K562 (cell line): ENCODE measurements around the gene GP1BB. TPM values are rescaled to one million over a fixed set of nuclear protein-coding genes. Genes with fewer than 3 reads are reported as not detected.

ENCODE experiments used
- BACH1 ChIP-seq: fragments of 200-800 bp; sonication (Bioruptor generic); IDR thresholded peaks from 2 replicates; pipeline ENCODE4 v1.6.1; 2016; ENCODE audit warnings: missing genetic modification characterization, missing compliant biosample characterization
- CTCF ChIP-seq, 3 experiments: IDR thresholded peaks in 2 of 3; conservative IDR thresholded peaks in 1 of 3; 2 replicates each; pipeline ENCODE4 v1.5.1; 2011 to 2012; ENCODE audit warnings: low read length in 3 of 3, mild to moderate bottlenecking in 3 of 3, control low read depth in 2 of 3, improper control_type of control experiment in 1 of 3, inconsistent platforms in 1 of 3, low read depth in 1 of 3, mixed read lengths in 1 of 3, moderate library complexity in 1 of 3; ENCODE audit not compliant: insufficient read depth in 2 of 3
- FOXA3 ChIP-seq, 2 experiments: fragments of 450-650 bp in 1 of 2; sonication (generic) in 1 of 2; formaldehyde crosslinking; IDR thresholded peaks in 1 of 2; conservative IDR thresholded peaks in 1 of 2; 2 replicates each; pipeline versions ENCODE4 v1.4.0 to v1.8.0; 2020 to 2022; ENCODE audit warnings: mild to moderate bottlenecking in 2 of 2, missing genetic modification reagents in 1 of 2
- RERE ChIP-seq: sonication (generic); formaldehyde crosslinking; IDR thresholded peaks from 2 replicates; pipeline ENCODE4 v1.8.0; 2023; ENCODE audit warnings: missing genetic modification reagents, mild to moderate bottlenecking, borderline replicate concordance
- ZKSCAN1 ChIP-seq: fragments of 150-350 bp; IDR thresholded peaks from 2 replicates; pipeline ENCODE4 v1.6.1; 2016; ENCODE audit warnings: low read depth, low read length
- polyA plus RNA-seq, 8 experiments: library from polyadenylated mRNA; depleted of rRNA in 4 of 8; stranded (reverse) in 5 of 8; unstranded in 3 of 8; fragments of >200 nt; fragmentation: Nextera tagmentation in 2 of 8; fragmentation: Illumina TruSeq in 1 of 8; extraction: Ambion mirVana in 2 of 8; extraction: Trizol in 1 of 8; gene quantifications; 2 replicates each; pipeline versions ENCODE4 v1.2.1 to v1.2.3, GENCODE V29; 2011 to 2014; ENCODE audit warnings: inconsistent platforms in 1 of 8, missing spikeins in 1 of 8
- total RNA-seq, 7 experiments: library from RNA; depleted of rRNA in 6 of 7; stranded (reverse); fragments of >200 nt in 6 of 7; fragmentation: Illumina TruSeq in 2 of 7; extraction: Trizol in 2 of 7; gene quantifications; 2 replicates each; pipeline versions ENCODE4 v1.2.1 to v1.2.3, GENCODE V29; 2011 to 2021; ENCODE audit warnings: low replicate concordance in 1 of 7
- TF ChIP-seq, protein P1 (sequence below): fragments of 200-600 bp; sonication (generic); IDR thresholded peaks from one replicate; pipeline ENCODE4 v1.6.1; 2012; ENCODE audit warnings: mild to moderate bottlenecking, low read depth, low read length, inconsistent platforms

GP1BB gene
- total and polyA plus RNA-seq, 9 of the 15 experiments (the other 6 are each of a cell fraction or from before 2014, with no cell fraction given) = 0.69 to 162 (median 2.8) TPM

DNA sequence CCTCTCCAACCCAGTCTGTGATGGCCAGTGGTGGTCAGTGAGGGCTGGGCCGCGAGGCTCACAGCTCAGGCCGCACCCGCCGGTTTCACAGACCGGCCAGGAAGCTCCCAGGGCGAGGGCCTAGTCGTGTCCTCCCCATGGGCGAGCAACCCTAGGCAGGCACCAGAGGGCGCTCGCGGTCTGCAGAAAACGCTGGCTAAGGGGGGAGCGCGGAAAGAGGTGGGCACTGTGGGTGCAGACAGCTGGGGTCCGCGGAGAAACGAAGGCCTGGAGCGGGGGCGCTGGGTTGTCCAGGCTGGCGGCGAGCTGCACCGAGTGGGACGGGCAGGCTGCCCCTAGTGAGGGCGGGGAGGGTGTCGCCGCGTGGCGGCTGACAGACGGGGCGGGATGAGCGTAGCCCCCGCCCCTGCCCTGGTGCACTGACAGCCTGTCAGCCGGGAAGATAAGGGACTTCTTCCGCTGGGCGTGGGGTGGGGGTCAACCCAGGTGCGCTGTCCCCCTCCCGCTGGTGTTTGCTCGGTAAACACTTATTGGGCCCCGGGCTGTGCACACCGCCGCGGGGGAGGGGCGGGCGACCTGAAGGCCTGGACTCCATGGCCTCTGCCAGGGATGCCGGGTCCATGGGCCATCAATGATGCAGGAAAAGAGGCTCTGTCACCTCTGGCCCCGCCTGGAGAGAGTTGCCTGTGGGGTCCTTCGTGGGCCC is 7.5 kb downstream of the GP1BB start (continued):
- TF ChIP-seq, protein P1, sequence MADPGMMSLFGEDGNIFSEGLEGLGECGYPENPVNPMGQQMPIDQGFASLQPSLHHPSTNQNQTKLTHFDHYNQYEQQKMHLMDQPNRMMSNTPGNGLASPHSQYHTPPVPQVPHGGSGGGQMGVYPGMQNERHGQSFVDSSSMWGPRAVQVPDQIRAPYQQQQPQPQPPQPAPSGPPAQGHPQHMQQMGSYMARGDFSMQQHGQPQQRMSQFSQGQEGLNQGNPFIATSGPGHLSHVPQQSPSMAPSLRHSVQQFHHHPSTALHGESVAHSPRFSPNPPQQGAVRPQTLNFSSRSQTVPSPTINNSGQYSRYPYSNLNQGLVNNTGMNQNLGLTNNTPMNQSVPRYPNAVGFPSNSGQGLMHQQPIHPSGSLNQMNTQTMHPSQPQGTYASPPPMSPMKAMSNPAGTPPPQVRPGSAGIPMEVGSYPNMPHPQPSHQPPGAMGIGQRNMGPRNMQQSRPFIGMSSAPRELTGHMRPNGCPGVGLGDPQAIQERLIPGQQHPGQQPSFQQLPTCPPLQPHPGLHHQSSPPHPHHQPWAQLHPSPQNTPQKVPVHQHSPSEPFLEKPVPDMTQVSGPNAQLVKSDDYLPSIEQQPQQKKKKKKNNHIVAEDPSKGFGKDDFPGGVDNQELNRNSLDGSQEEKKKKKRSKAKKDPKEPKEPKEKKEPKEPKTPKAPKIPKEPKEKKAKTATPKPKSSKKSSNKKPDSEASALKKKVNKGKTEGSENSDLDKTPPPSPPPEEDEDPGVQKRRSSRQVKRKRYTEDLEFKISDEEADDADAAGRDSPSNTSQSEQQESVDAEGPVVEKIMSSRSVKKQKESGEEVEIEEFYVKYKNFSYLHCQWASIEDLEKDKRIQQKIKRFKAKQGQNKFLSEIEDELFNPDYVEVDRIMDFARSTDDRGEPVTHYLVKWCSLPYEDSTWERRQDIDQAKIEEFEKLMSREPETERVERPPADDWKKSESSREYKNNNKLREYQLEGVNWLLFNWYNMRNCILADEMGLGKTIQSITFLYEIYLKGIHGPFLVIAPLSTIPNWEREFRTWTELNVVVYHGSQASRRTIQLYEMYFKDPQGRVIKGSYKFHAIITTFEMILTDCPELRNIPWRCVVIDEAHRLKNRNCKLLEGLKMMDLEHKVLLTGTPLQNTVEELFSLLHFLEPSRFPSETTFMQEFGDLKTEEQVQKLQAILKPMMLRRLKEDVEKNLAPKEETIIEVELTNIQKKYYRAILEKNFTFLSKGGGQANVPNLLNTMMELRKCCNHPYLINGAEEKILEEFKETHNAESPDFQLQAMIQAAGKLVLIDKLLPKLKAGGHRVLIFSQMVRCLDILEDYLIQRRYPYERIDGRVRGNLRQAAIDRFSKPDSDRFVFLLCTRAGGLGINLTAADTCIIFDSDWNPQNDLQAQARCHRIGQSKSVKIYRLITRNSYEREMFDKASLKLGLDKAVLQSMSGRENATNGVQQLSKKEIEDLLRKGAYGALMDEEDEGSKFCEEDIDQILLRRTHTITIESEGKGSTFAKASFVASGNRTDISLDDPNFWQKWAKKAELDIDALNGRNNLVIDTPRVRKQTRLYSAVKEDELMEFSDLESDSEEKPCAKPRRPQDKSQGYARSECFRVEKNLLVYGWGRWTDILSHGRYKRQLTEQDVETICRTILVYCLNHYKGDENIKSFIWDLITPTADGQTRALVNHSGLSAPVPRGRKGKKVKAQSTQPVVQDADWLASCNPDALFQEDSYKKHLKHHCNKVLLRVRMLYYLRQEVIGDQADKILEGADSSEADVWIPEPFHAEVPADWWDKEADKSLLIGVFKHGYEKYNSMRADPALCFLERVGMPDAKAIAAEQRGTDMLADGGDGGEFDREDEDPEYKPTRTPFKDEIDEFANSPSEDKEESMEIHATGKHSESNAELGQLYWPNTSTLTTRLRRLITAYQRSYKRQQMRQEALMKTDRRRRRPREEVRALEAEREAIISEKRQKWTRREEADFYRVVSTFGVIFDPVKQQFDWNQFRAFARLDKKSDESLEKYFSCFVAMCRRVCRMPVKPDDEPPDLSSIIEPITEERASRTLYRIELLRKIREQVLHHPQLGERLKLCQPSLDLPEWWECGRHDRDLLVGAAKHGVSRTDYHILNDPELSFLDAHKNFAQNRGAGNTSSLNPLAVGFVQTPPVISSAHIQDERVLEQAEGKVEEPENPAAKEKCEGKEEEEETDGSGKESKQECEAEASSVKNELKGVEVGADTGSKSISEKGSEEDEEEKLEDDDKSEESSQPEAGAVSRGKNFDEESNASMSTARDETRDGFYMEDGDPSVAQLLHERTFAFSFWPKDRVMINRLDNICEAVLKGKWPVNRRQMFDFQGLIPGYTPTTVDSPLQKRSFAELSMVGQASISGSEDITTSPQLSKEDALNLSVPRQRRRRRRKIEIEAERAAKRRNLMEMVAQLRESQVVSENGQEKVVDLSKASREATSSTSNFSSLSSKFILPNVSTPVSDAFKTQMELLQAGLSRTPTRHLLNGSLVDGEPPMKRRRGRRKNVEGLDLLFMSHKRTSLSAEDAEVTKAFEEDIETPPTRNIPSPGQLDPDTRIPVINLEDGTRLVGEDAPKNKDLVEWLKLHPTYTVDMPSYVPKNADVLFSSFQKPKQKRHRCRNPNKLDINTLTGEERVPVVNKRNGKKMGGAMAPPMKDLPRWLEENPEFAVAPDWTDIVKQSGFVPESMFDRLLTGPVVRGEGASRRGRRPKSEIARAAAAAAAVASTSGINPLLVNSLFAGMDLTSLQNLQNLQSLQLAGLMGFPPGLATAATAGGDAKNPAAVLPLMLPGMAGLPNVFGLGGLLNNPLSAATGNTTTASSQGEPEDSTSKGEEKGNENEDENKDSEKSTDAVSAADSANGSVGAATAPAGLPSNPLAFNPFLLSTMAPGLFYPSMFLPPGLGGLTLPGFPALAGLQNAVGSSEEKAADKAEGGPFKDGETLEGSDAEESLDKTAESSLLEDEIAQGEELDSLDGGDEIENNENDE = peak; percentile 7
- TF ChIP-seq BACH1 (tag) = no peak
- TF ChIP-seq RERE = no peak
- TF ChIP-seq CTCF (IDR thresholded peaks at IDR 0.05 in 2 of 3, conservative IDR thresholded peaks at IDR 0.05 in 1 of 3; ENCODE audit: insufficient read depth in 2 of 3, low read depth in 1 of 3, low read length in 3 of 3) = peak; percentile 99 to 100 (median 100)
- peak; percentile 68 for TF ChIP-seq ZKSCAN1
- no peak for TF ChIP-seq FOXA3 (CRISPR knock-in tag; conservative IDR thresholded peaks at IDR 0.05 in 1 of 2, IDR thresholded peaks at IDR 0.05 in 1 of 2)
